NCI-H526 treated with DMSO at 0.1 percent for 48 hours (cell line): ENCODE results near the gene EPB41L5.
"Not testable (repeated sequence)": the region's sequence is repeated elsewhere in the genome, so short reads cannot be mapped to it uniquely, and the experiment has no call there.

Experiments used
- DNase-seq: peaks from one replicate; lab custom pipeline; 2025; lab: John Stamatoyannopoulos, UW

Gene EPB41L5

DNA sequence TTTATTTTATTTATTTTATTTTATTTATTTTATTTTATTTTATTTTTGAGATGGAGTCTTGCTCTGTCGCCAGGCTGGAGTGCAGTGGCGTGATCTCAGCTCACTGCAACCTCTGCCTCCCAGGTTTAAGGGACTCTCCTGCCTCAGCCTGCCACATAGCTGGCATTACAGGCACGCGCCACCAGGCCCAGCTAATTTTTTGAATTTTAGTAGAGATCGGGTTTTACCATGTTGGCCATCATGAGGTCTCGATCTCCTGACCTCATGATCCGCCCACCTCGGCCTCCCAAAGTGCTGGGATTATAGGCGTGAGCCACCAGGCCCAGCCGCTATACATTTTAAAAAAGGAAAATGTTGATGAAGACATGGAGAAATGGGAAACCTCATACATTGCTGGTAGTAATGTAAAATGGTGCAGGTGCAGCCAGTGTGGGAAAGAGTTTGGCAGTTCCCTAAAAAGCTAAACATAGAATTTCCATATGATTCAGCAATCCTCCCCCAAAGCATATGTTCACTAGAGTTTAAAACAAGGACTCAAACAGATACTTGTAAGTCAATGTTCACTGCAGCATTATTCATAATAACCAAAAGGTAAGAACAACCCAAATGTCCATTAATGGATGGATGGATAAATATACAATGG is 187.1 kb downstream of the EPB41L5 start:
- DNase-seq = not testable (repeated sequence)

DNA sequence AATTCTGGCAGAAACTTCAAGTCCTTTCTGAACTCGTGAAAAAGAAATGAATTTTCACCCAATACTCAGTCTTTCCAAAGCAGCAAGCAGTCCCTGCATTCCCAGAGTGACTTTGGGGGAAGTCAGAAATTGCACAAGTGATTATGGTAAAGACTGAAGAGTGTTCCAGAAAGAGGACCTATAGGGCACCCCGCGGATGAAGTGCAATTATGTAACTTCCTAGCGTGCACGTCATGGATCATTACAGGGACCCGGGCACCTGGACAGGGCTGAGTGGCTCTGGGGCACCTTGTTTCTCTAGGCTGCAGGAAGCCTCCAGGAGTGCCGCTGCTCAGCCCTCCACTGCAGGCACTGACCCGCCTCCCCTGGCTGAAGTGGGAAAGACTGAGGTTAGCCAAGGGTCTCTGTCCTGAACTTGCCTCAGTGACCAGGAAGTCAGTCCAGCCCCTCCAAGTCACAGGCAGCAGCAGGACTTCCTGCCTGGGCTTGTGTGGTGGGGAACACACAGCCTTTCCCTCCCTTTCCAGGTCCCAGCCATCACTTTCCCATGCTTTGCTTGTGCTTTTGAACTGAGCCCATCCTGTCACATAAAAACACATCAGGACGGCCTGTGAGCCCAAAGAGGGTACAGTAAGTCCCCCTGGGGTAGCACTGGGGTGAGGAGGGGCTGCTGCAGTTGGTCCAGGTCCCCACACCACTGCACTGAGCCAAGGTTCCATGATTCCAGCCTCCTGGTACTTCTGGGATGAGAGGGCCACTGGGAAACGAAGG is 190.6 kb downstream of the EPB41L5 start:
- no peak for DNase-seq

DNA sequence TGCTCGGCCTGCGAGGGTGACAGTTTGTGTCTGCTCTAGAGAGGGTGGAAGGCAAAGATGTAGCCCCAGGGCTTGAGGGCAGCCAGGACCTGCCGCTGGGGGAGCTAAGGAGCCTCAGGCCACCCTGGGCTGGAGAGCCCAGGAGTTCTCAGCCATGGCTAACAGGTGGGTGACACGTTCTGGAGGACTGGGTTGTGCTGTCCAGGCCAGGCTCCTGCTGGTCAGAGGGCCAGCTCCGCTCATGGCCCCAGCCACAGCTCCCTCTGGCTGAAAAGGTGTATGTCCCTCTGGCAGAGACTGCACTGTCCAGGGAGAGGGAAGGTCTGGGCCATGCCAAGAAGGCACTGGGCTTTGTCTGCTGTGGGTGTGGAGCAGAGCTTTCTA is 191.1 kb downstream of the EPB41L5 start:
- no peak for DNase-seq

DNA sequence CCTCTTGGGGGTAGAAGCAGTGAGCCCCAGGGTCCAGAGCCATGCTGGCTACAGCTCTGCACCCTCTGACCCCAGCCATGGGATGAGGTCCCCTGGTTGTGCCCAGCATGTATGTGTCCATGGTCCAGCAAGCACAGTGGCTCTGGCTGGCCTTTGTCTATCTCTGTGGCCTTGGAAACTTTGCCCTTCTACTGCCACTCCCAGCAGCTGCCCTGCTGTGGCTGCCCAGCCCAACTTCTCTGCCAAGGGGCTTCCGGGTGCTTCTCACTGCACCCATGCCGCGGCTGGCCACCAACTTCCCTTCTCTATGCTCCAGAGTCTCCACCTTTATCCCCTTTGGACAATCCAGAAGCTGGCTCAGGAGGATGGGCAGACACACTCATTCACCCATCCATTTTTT is 191.5 kb downstream of the EPB41L5 start:
- DNase-seq = no peak

DNA sequence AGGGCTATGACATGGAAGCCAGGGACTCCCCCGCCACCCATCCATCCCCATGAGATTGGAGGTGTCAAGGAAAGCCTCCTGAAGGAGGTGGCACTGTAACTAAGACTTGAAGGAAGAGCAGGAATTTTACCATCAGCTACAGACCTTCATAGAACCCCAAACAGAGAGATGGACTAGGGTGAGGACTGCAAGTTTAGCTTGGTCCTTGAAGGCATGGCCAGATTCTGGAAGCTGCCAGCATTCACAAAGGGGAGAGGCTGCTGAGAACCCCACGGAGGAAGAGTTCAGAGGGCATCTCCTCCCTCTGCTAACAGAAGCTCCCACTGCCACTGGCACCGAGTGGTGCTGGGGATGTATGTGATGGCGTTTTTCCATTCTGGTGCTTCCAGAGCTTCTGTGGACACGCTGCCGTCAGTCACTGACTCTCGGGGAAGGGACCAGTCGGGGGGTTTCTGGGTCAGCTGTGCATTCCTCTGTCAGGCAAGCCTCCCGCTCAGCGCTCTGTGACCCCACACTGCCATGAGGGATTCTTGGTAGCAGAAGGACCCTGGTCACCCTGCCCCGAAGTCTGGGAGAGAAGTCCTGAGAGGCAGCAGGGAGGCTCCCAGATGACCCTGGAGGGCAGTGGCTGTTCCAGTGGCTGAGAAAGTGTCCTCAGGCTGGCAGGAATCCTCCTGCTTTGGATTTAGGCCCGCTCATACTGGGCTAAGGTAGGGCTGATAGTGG is 192.2 kb downstream of the EPB41L5 start:
- DNase-seq = no peak

DNA sequence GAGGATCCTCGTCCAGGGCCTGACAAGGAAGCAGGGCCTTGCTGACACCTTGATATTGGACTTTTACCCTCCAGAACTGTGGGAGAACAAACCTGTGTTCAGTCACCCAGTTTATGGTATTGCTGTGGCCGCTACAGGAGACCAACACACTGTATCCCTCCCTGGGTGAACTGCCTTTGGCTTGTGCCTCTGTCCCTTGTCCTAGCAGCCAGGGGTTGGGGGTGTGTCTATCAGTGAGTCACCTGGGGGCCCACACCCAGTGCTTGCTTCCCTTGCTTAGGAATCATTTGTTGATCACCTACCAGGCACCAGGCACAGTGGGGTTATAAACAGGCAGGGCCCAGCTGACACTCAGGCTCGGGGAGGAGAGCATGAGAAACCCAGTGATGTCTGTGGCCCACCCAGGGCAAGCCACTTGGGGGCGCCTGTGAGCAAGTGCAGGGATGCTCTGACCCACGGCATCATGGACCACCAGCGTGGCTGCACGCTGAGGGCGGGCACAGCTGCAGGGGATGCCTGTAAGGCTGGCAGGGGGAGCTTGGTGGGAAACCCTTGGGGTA is 193.2 kb downstream of the EPB41L5 start:
- DNase-seq = no peak

DNA sequence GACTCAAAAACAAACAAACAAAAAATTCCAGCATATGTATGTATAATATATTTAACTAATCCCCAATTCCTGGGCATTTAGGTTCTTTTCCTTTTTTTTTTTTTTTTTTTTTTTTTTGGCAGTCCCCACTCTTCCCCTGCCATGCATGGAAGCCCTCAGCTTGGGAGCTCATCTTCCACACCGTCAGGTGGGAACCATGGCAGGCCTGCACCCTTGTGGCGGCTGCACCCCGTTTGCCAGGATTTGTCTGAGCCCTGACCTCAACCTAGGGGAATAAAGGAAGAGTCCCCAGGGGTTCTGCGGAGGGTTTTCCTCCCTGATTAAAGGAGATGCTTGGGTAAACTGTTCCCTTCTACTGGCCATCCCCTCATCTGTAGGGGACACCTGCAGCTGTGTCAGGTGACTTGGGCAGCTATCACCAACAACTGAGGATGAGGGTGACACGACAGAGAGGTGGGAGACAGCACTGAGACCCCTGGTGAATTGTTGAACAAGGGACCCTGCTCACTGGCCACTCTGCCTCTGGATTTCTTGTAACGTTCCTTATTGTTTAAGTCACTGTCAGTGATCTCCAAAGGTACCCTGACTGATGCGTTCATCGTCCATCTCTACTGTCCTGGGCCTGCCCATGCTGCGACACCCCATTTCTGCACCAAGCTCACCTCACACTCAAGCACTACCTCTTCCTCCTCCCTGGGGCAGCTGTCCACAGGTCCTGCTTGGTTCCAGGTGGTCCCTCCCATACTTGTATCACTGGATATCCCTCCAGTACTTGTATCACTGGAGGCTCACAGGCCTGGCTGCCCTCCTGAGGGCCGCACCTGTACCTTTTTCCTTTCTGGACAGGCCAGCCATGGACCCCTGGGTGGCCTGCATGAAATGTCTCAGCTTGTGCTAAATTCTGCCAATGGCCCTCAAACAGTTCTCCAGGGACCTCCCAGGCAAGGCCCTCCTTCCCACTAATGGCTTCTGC is 195.8 kb downstream of the EPB41L5 start:
- no peak for DNase-seq

DNA sequence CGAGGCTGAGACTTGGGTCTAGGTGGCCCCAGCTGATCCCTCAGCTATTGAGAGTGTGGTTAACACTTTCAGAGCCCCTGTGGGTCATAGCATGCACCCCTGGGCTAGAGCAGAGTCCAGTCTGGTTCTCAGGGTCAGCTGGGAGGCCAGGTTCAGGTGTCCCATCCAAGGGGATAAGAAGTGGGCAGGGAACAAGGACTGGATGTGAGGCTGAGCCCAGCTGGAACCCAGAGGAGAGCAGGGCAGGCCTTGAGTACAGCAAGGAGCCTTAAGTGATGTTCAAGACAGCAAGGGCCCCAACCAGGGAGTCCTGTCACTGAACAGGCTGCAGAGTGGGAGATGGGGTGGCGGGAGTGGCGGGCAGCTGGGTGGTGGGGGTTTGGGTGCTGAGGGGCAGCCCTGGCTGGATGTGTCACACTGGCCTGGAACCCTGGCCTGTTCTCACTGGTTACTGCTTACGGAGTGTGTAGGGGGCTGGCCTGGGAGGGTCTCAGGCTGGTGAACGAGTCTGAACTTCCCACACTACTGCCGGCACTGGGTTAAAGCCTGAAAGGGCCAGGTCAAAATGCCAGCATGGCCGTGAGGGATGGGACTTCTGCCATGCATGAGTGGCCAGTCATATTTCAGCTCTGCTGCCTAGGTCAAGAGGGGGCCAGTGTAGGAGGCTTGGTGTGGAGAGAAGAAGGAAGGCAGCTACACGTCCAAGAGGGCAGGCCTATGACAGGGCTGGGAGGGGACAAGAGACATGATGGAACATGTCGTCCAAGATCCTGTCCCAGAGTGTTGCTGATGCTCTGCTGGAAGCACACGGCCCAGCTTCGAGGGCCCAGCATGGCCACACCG is 196.8 kb downstream of the EPB41L5 start:
- DNase-seq = no peak

DNA sequence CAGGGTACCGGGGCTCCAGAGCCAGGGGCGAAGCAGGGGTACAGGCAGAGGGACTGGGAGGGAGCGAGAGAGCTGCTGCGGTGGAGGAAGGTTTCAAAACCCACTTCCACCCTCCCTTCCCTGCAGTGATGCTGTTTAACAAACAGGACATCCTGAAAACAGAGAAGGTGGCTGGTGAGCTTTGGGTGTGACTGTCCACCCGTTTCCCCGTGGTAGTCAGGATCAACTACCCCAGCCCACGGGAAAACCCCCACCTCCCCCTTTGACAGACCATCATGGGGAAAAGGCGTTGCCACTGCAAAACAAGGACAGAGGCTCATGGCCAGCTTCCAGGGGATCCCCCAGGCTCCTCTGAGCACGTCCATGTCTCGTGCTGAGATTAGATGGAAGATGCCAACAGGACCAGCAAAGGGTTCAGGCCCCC is 197.4 kb downstream of the EPB41L5 start:
- DNase-seq = no peak

DNA sequence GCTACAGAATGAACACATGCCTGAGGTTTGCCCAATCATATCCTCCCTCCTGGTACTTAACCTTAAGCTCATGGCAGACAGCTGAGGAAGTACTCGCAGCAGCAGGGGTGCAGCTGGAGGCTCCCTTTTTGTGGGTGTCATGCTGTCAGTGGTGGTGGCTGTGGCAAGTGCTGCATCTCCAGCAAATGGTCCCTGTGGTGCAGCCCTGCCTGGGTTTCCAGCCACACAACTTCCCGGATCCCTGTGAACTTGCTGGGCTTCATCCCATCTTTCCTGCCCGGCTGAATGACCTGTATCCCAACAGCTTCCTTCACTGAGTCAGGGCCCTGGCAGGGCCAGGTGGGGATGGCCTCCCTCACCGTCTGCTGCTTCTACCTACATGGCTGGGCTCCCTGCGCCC is 205.3 kb downstream of the EPB41L5 start:
- DNase-seq = no peak

DNA sequence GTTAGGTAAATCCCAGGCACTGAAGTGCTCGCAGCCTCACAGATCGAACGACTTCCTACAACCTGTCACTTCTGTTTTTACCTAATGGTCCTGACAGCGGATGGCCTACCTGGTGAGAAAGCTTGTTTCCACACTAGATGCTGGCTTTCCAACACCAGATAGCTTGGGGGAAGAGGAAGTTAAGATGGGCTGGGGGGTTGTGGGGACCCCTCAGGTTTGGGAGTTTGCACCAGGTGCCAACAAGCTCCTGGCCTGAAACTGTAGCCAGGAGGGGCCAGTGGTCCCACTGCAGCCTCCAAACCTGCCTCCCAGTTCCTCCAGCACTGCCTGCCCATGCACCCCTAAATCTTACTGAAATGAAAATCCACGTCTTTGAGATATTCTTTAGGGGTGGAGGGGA is 206.4 kb downstream of the EPB41L5 start:
- no peak for DNase-seq

DNA sequence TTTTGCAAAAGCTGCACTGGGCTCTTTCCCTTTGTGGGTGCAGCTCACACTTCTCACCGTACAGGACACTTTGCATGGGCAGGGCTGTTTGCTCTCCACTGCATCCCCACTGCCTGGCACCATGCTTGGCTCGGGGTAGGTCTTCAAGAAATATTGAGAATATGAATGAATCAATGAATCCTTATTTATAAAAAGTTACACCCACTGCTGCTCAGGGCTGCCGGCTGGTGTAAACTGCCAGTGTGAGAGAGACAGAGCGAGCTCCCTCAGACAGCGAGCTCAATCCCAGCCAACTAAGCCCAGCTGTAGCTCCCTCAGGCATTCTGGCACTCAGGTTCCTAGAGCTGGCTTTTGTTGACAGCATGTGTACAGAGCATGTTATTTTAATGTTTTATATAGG is 206.9 kb downstream of the EPB41L5 start:
- DNase-seq = no peak

DNA sequence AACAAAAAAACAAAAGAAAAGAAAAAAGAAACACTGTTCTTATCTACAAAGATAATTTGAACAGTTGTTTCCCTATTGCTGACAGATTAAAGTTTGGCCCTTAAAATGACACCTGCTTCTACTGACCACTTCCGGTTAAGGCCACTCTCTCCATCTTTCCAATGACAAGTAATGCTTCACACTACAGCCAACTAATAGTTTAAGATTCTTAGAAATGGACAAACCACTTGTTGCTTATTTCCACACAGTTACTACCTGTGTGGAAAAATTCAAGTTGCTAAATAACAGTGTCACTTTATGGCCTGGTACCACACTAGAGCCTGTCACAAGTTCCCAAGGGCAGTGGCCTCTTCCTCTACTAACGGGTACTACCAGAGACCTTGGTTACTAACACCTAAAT is 207.9 kb downstream of the EPB41L5 start:
- DNase-seq = no peak

DNA sequence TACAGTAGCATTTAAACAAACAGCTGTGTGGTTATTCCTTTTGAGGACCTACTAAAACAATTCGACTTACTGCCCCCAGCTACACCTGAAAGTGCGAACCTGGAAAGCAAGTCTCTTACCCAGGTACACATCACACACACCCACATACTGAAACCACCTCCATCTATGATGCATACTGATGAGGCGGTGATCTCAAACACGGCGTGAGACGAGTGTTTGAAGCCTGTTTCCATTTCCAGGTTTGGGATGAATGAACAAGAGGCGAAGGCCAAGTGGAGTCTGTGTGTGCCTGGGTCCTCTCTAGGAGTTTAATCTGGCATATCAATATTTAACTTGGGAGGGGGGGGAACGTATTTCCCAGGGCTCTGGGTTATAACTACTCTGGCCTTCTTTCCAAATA is 208.7 kb downstream of the EPB41L5 start:
- no peak for DNase-seq

DNA sequence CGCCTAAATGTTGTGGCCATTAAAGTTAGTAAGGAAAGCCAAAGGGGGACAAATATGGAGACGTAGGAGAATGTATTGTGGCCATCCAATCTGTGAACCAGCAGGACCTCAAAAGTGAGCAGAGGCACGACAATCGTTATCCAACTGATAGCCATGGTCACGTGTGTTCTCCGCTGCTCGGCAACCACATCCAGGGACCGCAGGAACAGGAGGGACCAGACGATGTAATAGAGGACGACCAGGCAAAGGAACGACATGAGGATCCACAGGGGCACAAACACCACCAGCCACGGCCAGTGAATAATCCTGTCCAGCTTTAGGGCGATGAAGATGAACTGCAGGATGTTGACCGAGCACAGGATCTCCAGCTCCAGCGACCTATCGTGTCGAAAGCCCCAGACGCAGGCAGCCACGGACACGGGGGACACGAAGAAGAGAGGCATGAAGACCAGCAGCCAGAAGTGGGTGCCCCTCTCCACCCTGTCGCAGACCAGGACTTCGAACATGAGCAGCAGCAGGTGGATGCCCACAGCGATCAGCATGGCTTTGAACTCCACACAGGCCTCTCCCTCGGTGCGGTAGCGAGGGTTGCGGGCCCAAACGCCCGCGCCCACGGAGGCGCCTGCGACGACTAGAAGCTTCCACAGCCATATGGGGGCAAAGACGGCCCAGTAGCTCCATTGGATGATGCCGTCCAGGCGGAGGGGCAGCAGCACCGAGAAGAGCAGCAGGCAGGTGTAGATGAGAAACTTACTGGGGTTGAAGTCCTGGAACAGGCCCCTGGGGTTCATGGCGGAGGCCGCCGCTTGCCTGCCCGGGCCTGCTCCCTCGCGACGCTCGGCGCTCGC is 209.5 kb downstream of the EPB41L5 start:
- no peak for DNase-seq

DNA sequence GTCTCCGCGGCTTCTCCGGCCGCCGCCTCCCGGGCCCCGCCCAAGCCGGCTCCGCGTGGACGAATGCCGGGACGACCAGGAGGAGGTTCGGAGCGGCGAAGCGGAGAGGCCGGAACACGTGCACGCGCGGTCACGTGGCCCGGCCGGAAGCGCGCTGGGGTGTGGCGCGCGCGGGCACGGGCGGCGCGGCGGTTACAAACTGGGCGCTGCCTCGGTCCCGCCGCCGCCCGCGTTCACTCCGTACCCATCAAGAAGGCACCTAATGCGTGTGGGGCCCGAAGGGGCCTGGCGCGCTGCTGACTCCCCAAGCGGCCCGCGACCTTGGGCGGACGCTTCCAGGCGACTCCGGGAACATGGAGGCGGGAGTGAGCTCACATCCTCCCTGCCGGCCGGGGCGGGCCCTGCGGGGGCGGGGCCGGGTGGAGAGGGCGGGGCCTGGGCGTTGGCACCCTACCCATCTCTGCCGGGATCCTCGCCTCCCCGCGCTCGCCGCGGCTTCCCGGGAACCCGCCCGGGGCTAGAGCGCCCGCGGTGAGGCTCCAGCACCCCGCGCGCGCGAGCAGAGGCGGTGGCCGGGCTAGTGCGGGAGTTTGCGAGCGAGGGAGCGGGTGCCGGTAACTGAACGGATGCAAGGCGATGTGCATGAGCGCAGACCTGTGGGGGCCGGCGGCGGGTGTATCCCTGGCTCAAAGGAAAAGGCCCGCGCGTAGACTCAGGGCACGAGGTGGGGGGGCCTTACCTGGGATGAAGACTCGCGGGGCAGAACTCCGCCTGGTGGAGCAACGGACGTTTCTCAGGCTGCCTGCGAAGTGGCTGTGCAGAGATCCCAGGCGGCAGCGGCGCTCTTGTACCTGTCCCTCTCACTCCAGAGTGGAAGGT is 210.4 kb downstream of the EPB41L5 start, which contains the start of gene TMEM185B:
Gene TMEM185B, minus strand, starts transcription at position 367 of the 879 bp plus-strand sequence. CDS start 424 bp downstream, outside the sequence.
- peak; percentile 78 for DNase-seq

DNA sequence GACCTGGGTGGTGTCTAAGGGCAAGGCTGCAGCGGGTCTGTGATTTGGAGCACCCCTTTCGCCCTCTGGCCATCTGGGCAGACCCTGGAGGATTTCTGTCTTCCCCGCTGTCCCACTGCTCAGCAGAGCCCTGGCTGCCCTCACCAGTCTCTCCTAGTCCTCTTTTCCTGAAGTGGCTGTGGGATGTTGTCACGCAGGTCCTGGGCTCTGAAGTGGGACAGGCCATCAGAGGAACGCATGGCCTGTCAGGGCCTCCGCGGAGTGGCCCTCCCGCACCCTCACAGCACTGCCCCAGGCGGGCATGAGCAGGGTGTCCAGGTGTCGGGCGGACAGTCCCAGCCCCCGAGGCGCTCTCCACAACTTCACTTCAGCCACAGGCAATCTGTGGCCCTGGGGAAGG is 211.4 kb downstream of the EPB41L5 start:
- DNase-seq = no peak

DNA sequence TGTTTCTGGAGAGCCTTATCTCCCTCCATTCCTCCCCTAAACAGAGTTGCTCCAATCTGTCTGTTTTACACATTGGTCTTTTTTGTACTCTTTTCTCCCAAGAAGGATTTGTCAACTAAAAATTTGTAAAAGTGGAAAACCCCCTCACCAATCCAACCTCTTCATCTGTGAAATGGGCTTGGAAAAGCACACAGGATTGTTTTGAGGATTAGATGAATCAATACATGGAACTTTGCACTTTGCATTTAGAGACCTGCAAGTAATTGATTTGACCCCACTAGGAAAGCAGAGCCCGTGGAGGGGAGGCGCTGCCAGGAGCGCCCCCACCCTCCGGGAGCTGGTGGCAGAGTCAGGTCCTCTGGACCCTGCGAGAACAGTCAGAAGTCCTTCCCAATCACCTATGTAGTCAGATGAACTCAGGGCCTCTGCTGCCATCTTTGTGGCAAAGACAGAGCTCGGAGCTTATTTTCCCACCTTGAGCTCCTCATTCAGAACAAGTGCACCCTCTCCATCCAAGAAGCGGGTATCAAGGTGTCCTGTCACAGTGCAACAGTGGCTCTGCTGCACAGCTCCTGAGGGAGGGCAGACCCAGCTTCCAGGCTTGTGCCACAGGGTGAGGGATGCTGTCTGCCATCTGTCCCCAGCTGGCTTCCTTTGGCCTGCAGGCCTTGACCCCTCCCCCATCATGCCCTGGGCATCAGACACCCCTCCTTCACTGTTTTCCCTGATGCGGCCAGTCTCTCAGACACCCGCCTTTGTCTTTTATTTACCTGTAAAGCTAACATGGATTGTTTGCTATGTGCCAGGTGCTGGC is 212.1 kb downstream of the EPB41L5 start:
- no peak for DNase-seq
